IMR-90 (cell line): Measurements from ENCODE around the gene CCDC107. TPM values are rescaled to one million over a fixed set of nuclear protein-coding genes. Genes with fewer than 3 reads are reported as not detected.

Experiments used
- ATAC-seq: fragments of 200-7000 bp; cut with Tn5 transposase; 2 replicates; pipeline ENCODE4 v1.9.1; 2020; ENCODE audit warnings: low read depth, mild to moderate bottlenecking, moderate library complexity
- BruUV-seq: library from RNA; stranded (reverse); fragments of 400-500 nt; replicated peaks from 2 replicates; lab custom pipeline; 2021; lab: Mats Ljungman, UMichigan
- CTCF ChIA-PET: fragments of 300-600 bp; formaldehyde crosslinking; extraction: SDS; loops from one replicate; lab custom pipeline; 2021; ENCODE audit warnings: antibody characterized with exemption; lab: Yijun Ruan, JAX
- POLR2A ChIA-PET: fragments of 300-600 bp; sonication (Branson Sonifier 250); formaldehyde crosslinking; loops from one replicate; lab custom pipeline; 2022; ENCODE audit warnings: antibody characterized with exemption; ENCODE audit not compliant: unreplicated experiment; lab: Charles Lee
- DNase-seq: peaks from one replicate; pipeline ENCODE4 v3.0.0; 2013
- H2AFZ ChIP-seq: replicated peaks from 2 replicates; pipeline ENCODE3; 2013; ENCODE audit warnings: low read length, mild to moderate bottlenecking; ENCODE audit not compliant: poor library complexity
- H2AK5ac ChIP-seq: 2 replicates; pipeline ENCODE4 v1.6.1; 2013; ENCODE audit warnings: low read depth, low read length, inconsistent platforms
- H2AK9ac ChIP-seq: replicated peaks from 2 replicates; pipeline ENCODE3; 2013; ENCODE audit warnings: mild to moderate bottlenecking, low read depth, low read length, moderate library complexity; ENCODE audit not compliant: poor library complexity
- H2BK120ac ChIP-seq: 2 replicates; pipeline ENCODE4 v1.6.1; 2013; ENCODE audit warnings: low read depth, low read length, inconsistent platforms
- H2BK15ac ChIP-seq: 3 replicates; pipeline ENCODE4 v1.6.1; 2013; ENCODE audit warnings: low read depth, low read length, inconsistent platforms
- H2BK20ac ChIP-seq: 2 replicates; pipeline ENCODE4 v1.6.1; 2013; ENCODE audit warnings: low read depth, mild to moderate bottlenecking, inconsistent platforms, low read length, moderate library complexity
- H2BK5ac ChIP-seq: 2 replicates; pipeline ENCODE4 v1.6.1; 2013; ENCODE audit warnings: mild to moderate bottlenecking, low read depth, low read length, inconsistent platforms; ENCODE audit not compliant: poor library complexity, severe bottlenecking
- H3K14ac ChIP-seq: replicated peaks from 2 replicates; pipeline ENCODE4 v1.6.1; 2013; ENCODE audit warnings: low read depth, low read length, inconsistent platforms
- H3K18ac ChIP-seq: 2 replicates; pipeline ENCODE4 v1.6.1; 2013; ENCODE audit warnings: low read depth, low read length, control low read depth
- H3K23ac ChIP-seq: 2 replicates; pipeline ENCODE4 v1.6.1; 2013; ENCODE audit warnings: low read depth, low read length, inconsistent platforms
- H3K27ac ChIP-seq: 2 replicates; pipeline ENCODE4 v1.5.1; 2013; ENCODE audit warnings: mild to moderate bottlenecking, control low read depth, low read length; ENCODE audit not compliant: insufficient read depth
- H3K27me3 ChIP-seq: 2 replicates; pipeline ENCODE4 v1.6.1; 2013; ENCODE audit warnings: low read length; ENCODE audit not compliant: control insufficient read depth, insufficient read depth
- H3K36me3 ChIP-seq: 2 replicates; pipeline ENCODE4 v1.6.1; 2013; ENCODE audit warnings: low read length, mixed read lengths; ENCODE audit not compliant: control insufficient read depth, insufficient read depth
- H3K4ac ChIP-seq: 2 replicates; pipeline ENCODE4 v1.6.1; 2013; ENCODE audit warnings: low read depth, low read length, inconsistent platforms
- H3K4me1 ChIP-seq: 2 replicates; pipeline ENCODE4 v1.6.1; 2013; ENCODE audit warnings: low read length, mixed read lengths; ENCODE audit not compliant: control insufficient read depth, insufficient read depth
- H3K4me2 ChIP-seq: 2 replicates; pipeline ENCODE4 v1.6.1; 2013; ENCODE audit warnings: low read depth, mild to moderate bottlenecking, control low read depth, low read length, moderate library complexity
- H3K4me3 ChIP-seq: 2 replicates; pipeline ENCODE4 v1.5.1; 2013; ENCODE audit warnings: low read depth, mild to moderate bottlenecking, control low read depth, low read length, moderate library complexity; ENCODE audit not compliant: insufficient read depth
- H3K56ac ChIP-seq: 2 replicates; pipeline ENCODE4 v1.6.1; 2013; ENCODE audit warnings: low read length, inconsistent platforms; ENCODE audit not compliant: insufficient read depth; ENCODE audit errors: extremely low read depth
- H3K79me1 ChIP-seq, 2 experiments: 2 replicates each; pipeline ENCODE4 v1.6.1; 2013; ENCODE audit warnings: low read length in 2 of 2, inconsistent platforms in 1 of 2, low read depth in 1 of 2
- H3K9ac ChIP-seq: 2 replicates; pipeline ENCODE4 v1.6.1; 2013; ENCODE audit warnings: low read depth, low read length, control low read depth
- H3K9me1 ChIP-seq: 2 replicates; pipeline ENCODE4 v1.6.1; 2013; ENCODE audit warnings: low read length, inconsistent platforms; ENCODE audit not compliant: insufficient read depth
- H3K9me3 ChIP-seq: 2 replicates; pipeline ENCODE4 v1.6.1; 2013; ENCODE audit warnings: low read length; ENCODE audit not compliant: control insufficient read depth, insufficient read depth
- H4K20me1 ChIP-seq: 2 replicates; pipeline ENCODE4 v1.6.1; 2013; ENCODE audit warnings: low read length, inconsistent platforms; ENCODE audit not compliant: insufficient read depth
- H4K5ac ChIP-seq: 2 replicates; pipeline ENCODE4 v1.6.1; 2013; ENCODE audit warnings: mild to moderate bottlenecking, low read depth, low read length, control low read depth
- H4K8ac ChIP-seq, 2 experiments: 2 replicates each; pipeline ENCODE4 v1.6.1; 2013; ENCODE audit warnings: low read depth in 2 of 2, low read length in 2 of 2, control low read depth in 1 of 2, inconsistent platforms in 1 of 2
- H4K91ac ChIP-seq: 2 replicates; pipeline ENCODE4 v1.6.1; 2013; ENCODE audit warnings: low read depth, low read length, inconsistent platforms; ENCODE audit not compliant: insufficient read depth
- BHLHE40 ChIP-seq: fragments of 150-350 bp; IDR thresholded peaks from 2 replicates; pipeline ENCODE4 v1.6.1; 2016; ENCODE audit warnings: mild to moderate bottlenecking, low read depth, low read length
- CEBPB ChIP-seq: IDR thresholded peaks from 2 replicates; pipeline ENCODE4 v1.6.1; 2012; ENCODE audit warnings: low read depth, low read length, improper control_type of control experiment
- CHD1 ChIP-seq: IDR thresholded peaks from 2 replicates; pipeline ENCODE4 v1.6.1; 2012; ENCODE audit warnings: low read depth, low read length, improper control_type of control experiment
- CTCF ChIP-seq: conservative IDR thresholded peaks from 2 replicates; pipeline ENCODE4 v1.5.1; 2012; ENCODE audit warnings: mild to moderate bottlenecking, low read depth, low read length, improper control_type of control experiment
- FOS ChIP-seq: fragments of 150-350 bp; IDR thresholded peaks from 2 replicates; pipeline ENCODE4 v1.6.1; 2016; ENCODE audit warnings: low read depth, low read length
- MAFK ChIP-seq: IDR thresholded peaks from 2 replicates; pipeline ENCODE4 v1.6.1; 2012; ENCODE audit warnings: low read depth, low read length, improper control_type of control experiment
- MAZ ChIP-seq: IDR thresholded peaks from 2 replicates; pipeline ENCODE4 v1.6.1; 2012; ENCODE audit warnings: low read depth, mild to moderate bottlenecking, low read length, improper control_type of control experiment, moderate library complexity, borderline replicate concordance
- MXI1 ChIP-seq: IDR thresholded peaks from 2 replicates; pipeline ENCODE4 v1.6.1; 2012; ENCODE audit warnings: low read depth, mild to moderate bottlenecking, low read length, moderate library complexity, borderline replicate concordance
- NFE2L2 ChIP-seq: fragments of 150-350 bp; IDR thresholded peaks from 2 replicates; pipeline ENCODE4 v1.6.1; 2016; ENCODE audit warnings: low read depth, mild to moderate bottlenecking, low read length
- POLR2A ChIP-seq: IDR thresholded peaks from 2 replicates; pipeline ENCODE4 v1.6.1; 2012; ENCODE audit warnings: mild to moderate bottlenecking, low read depth, low read length
- RAD21 ChIP-seq: IDR thresholded peaks from 2 replicates; pipeline ENCODE4 v1.6.1; 2012; ENCODE audit warnings: low read length, improper control_type of control experiment
- RCOR1 ChIP-seq: IDR thresholded peaks from 2 replicates; pipeline ENCODE4 v1.6.1; 2012; ENCODE audit warnings: mild to moderate bottlenecking, low read length, improper control_type of control experiment; ENCODE audit not compliant: insufficient replicate concordance
- RFX5 ChIP-seq: IDR thresholded peaks from 2 replicates; pipeline ENCODE4 v1.8.0; 2012; ENCODE audit warnings: low read depth, mild to moderate bottlenecking, low read length, moderate library complexity
- SMC3 ChIP-seq: fragments of 150-350 bp; IDR thresholded peaks from 2 replicates; pipeline ENCODE4 v1.6.1; 2016; ENCODE audit warnings: low read depth, mild to moderate bottlenecking, antibody characterized with exemption, low read length, moderate library complexity
- USF2 ChIP-seq: fragments of 150-350 bp; IDR thresholded peaks from 2 replicates; pipeline ENCODE4 v1.6.1; 2017; ENCODE audit warnings: mild to moderate bottlenecking, antibody characterized with exemption, low read length, low read depth
- WGBS, 2 experiments: methylation state at CpG; one replicate each; pipeline versions ENCODE4 v1.1.5 to v1.1.7; 2013; ENCODE audit warnings: missing lambda C conversion rate in 2 of 2; ENCODE audit not compliant: insufficient read length in 1 of 2; ENCODE audit errors: extremely low coverage in 2 of 2; 5-methylcytosine and 5-hydroxymethylcytosine counted together
- dilution Hi-C: fragments of 300-500 bp; cut with HindIII; formaldehyde crosslinking; loops from one replicate; pipeline ENCODE4 v1.14.3; 2018; ENCODE audit warnings: low sequenced_read_pairs; ENCODE audit not compliant: unreplicated experiment
- in situ Hi-C: fragments of 300-500 bp; cut with MboI; formaldehyde crosslinking; loops from 3 replicates; pipeline ENCODE4 v1.14.3; 2019; ENCODE audit warnings: low sequenced_read_pairs, inconsistent platforms, mixed read lengths
- intact Hi-C: fragments of 100-400 bp; cut with micrococcal nuclease; formaldehyde crosslinking; loops from 2 replicates; pipeline ENCODE4 v1.10.0; 2022
- polyA plus RNA-seq, 3 experiments: library from polyadenylated mRNA; depleted of rRNA; stranded (reverse); fragments of >200 nt; gene quantifications; 2 replicates each; pipeline ENCODE4 v1.2.3, GENCODE V29; 2012; ENCODE audit warnings: low replicate concordance in 1 of 3
- total RNA-seq: library from RNA; depleted of rRNA; stranded (reverse); fragments of >200 nt; gene quantifications from 2 replicates; pipeline ENCODE4 v1.2.3, GENCODE V29; 2012
- TF ChIP-seq, protein P1 (sequence below): fragments of 150-350 bp; IDR thresholded peaks from 2 replicates; pipeline ENCODE4 v1.6.1; 2016; ENCODE audit warnings: low read depth, mild to moderate bottlenecking, low read length, moderate library complexity, borderline replicate concordance

Gene CCDC107
- total and polyA plus RNA-seq, 2 of the 4 experiments (the other 2 are of a cell fraction): 6.8 to 21.1 TPM

DNA sequence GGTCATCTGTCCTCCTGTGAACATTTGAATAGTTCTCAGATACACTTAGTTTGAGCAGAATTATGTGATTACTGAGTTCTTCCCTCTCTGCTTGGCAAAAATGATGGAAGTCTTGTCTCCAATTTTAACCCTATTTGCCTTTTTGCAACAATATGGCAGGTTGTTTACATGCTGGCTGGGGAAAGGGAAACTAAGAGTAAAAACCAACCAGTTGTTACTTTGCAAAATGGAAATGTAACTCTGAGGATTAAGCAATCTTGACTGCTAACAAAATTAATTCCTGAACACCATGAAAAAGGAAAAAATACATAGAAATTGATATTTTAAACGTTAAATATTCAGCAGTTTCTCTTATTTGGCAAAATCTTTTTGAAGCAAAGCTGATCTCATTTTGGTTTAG is 18.5 kb upstream of the CCDC107 start:
- no peak overlapping the region for H3K14ac ChIP-seq
- no peak overlapping the region for H4K5ac ChIP-seq
- H3K79me1 ChIP-seq: no peaks in the 10 kb centered on the region
- no peak for ATAC-seq
- H2BK20ac ChIP-seq: no peak overlapping the region
- no peak overlapping the region for H2BK120ac ChIP-seq
- dilution Hi-C loops (no loop called here), intact Hi-C loops (no loop called here), in situ Hi-C loops (no loop called here)
- H4K20me1 ChIP-seq: no peaks in the 10 kb centered on the region
- no peak overlapping the region for H2BK15ac ChIP-seq
- H3K4me3 ChIP-seq: no peak overlapping the region
- H3K4me2 ChIP-seq: no peak overlapping the region
- no peak overlapping the region for H3K56ac ChIP-seq
- ChIA-PET POLR2A (no interaction called here), CTCF (no interaction called here)
- no peak for DNase-seq
- no peak overlapping the region for H2BK5ac ChIP-seq
- H2AFZ ChIP-seq: no peak overlapping the region
- BruUV-seq: no TSS peak
- H3K36me3 ChIP-seq: no peaks in the 10 kb centered on the region
- H4K8ac ChIP-seq: no peak overlapping the region
- H4K91ac ChIP-seq: no peak overlapping the region
- H3K18ac ChIP-seq: no peak overlapping the region
- TF ChIP-seq RCOR1 (no peak), NFE2L2 (no peak), FOS (no peak), MAFK (no peak), CEBPB (no peak), BHLHE40 (no peak), MAZ (no peak), CTCF (no peak), RAD21 (no peak), SMC3 (no peak), CHD1 (no peak), MXI1 (no peak), USF2 (no peak), POLR2A (no peak), RFX5 (no peak)
- TF ChIP-seq, protein P1, sequence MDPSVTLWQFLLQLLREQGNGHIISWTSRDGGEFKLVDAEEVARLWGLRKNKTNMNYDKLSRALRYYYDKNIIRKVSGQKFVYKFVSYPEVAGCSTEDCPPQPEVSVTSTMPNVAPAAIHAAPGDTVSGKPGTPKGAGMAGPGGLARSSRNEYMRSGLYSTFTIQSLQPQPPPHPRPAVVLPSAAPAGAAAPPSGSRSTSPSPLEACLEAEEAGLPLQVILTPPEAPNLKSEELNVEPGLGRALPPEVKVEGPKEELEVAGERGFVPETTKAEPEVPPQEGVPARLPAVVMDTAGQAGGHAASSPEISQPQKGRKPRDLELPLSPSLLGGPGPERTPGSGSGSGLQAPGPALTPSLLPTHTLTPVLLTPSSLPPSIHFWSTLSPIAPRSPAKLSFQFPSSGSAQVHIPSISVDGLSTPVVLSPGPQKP: no peak
- no peak overlapping the region for H2AK5ac ChIP-seq
- no peaks in the 10 kb centered on the region; the same call in 1 of the 2 replicates for H3K27me3 ChIP-seq
- no peak overlapping the region for H3K27ac ChIP-seq
- H3K23ac ChIP-seq: no peak overlapping the region
- H3K9me3 ChIP-seq: no peaks in the 10 kb centered on the region
- no CpG with 5 or more reads among the region's 1 CpG for WGBS, 2 experiments
- H3K4me1 ChIP-seq: no peaks in the 10 kb centered on the region
- no peak overlapping the region for H3K9ac ChIP-seq
- H3K9me1 ChIP-seq: no peaks in the 10 kb centered on the region
- H2AK9ac ChIP-seq: no peak overlapping the region
- no peak overlapping the region for H3K4ac ChIP-seq
